BE2C (cell line): ENCODE measurements around the gene MTERF4.

Experiments used
- DNase-seq: peaks from one replicate; pipeline ENCODE4 v3.0.0-alpha.2; 2020
- H3K27me3 ChIP-seq: fragments of 250-450 bp; sonication (Bioruptor Pico); 2 replicates; pipeline ENCODE4 v1.5.1; 2020; ENCODE audit warnings: mild to moderate bottlenecking
- H3K36me3 ChIP-seq: fragments of 250-450 bp; sonication (Bioruptor Pico); 2 replicates; pipeline ENCODE4 v1.5.1; 2020; ENCODE audit warnings: mild to moderate bottlenecking
- H3K4me1 ChIP-seq: fragments of 250-450 bp; sonication (Bioruptor Pico); 2 replicates; pipeline ENCODE4 v1.5.1; 2020
- H3K4me3 ChIP-seq: 2 replicates; pipeline ENCODE4 v1.5.1; 2011; ENCODE audit warnings: low read depth, low read length
- H3K9me3 ChIP-seq: fragments of 250-450 bp; sonication (Bioruptor Pico); 2 replicates; pipeline ENCODE4 v1.5.1; 2020
- CTCF ChIP-seq: IDR thresholded peaks from 2 replicates; pipeline ENCODE4 v1.5.1; 2012; ENCODE audit warnings: mild to moderate bottlenecking, low read depth, low read length

MTERF4 gene

DNA sequence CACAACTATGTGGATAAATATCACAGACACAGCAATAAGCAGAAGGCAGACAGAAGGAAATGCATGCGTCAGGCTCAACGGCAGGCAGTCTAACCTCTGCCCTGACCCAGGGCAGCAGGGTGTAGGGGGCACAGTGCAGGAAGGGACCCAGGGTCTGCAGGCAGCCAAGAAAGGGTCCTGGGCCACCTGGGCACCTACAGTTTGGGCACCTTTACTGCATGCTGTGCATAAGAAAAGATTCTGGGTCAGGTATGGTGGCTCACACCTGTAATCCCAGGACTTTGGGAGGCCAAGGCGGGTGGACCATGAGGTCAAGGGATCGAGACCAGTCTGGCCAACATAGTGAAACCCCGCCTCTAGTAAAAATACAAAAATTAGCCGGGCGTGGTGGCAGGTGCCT is 29.4 kb upstream of the MTERF4 start:
- H3K4me3 ChIP-seq: no peak overlapping the region
- no peaks in the 10 kb centered on the region for H3K4me1 ChIP-seq
- no peaks in the 10 kb centered on the region for H3K27me3 ChIP-seq
- no peaks in the 10 kb centered on the region for H3K9me3 ChIP-seq
- no peak for TF ChIP-seq CTCF
- H3K36me3 ChIP-seq: peaks cover 2% of the 10 kb centered on the region
- DNase-seq: no peak

GRCh38 chr2:241130316-241130715 is 28.2 kb upstream of the MTERF4 start:
- no peak for DNase-seq
- no peak overlapping the region for H3K4me3 ChIP-seq
- no peaks in the 10 kb centered on the region for H3K4me1 ChIP-seq
- H3K27me3 ChIP-seq: no peaks in the 10 kb centered on the region
- peaks cover 5% of the 10 kb centered on the region; the same call in 1 of the 2 replicates for H3K36me3 ChIP-seq
- no peak for TF ChIP-seq CTCF
- H3K9me3 ChIP-seq: no peaks in the 10 kb centered on the region

GRCh38 chr2:241129086-241129871 is 27.2 kb upstream of the MTERF4 start:
- Histone ChIP-seq H3K4me3 (no peak overlapping the region), H3K36me3 (peaks cover 5% of the 10 kb centered on the region; the same call in 1 of the 2 replicates), H3K4me1 (no peaks in the 10 kb centered on the region), H3K27me3 (no peaks in the 10 kb centered on the region), H3K9me3 (no peaks in the 10 kb centered on the region)
- no peak for DNase-seq
- TF ChIP-seq CTCF: no peak

DNA sequence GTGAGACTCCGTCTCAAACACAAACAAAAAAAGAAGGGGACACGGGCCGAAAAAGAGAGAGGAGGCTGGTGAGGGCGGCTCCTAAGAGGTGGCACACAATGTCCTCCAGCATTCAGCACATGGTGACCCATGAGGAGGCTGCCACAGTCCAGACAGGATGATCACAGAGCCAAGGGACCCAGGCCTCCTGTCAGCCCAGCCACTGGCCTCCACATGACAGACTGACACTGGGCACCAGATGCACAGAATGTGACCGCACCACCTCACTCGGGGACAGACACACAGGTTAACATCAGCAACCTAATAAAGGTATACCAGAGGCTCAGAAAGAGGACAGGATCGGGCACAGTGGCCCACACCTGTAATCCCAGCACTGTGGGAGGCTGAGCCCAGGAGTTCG is 26.2 kb upstream of the MTERF4 start:
- no peaks in the 10 kb centered on the region for H3K9me3 ChIP-seq
- DNase-seq: no peak
- no peaks in the 10 kb centered on the region for H3K4me1 ChIP-seq
- no peak for TF ChIP-seq CTCF
- peaks cover 5% of the 10 kb centered on the region; the same call in 1 of the 2 replicates for H3K36me3 ChIP-seq
- H3K4me3 ChIP-seq: no peak overlapping the region
- H3K27me3 ChIP-seq: no peaks in the 10 kb centered on the region

GRCh38 chr2:241126771-241127202 is 24.7 kb upstream of the MTERF4 start:
- DNase-seq: no peak
- no peaks in the 10 kb centered on the region for H3K4me1 ChIP-seq
- H3K9me3 ChIP-seq: no peaks in the 10 kb centered on the region
- no peak for TF ChIP-seq CTCF
- H3K36me3 ChIP-seq: peaks cover 13% of the 10 kb centered on the region
- H3K4me3 ChIP-seq: no peak overlapping the region
- H3K27me3 ChIP-seq: no peaks in the 10 kb centered on the region

GRCh38 chr2:241126201-241126611 is 24.1 kb upstream of the MTERF4 start:
- Histone ChIP-seq H3K27me3 (no peaks in the 10 kb centered on the region), H3K9me3 (no peaks in the 10 kb centered on the region), H3K4me3 (no peak overlapping the region), H3K36me3 (peaks cover 15% of the 10 kb centered on the region), H3K4me1 (no peaks in the 10 kb centered on the region)
- no peak for DNase-seq
- TF ChIP-seq CTCF: no peak
